ENCODE data around the gene BCAR3.
A peak's percentile ranks its signal among the peaks of the same experiment; 100 is the strongest.

Gene BCAR3

GRCh38 chr1:93690921-93691789 is 9.5 kb upstream of the BCAR3 start:
- peak; percentile 85 to 86 for DNase-seq
- no peak overlapping the region for H3K27ac ChIP-seq (ENCODE audit: low read depth, low read length)
- H3K36me3 ChIP-seq (ENCODE audit: control insufficient read depth in 1 of 2, insufficient read depth in 2 of 2, low read length in 2 of 2), result no peaks in the 10 kb centered on the region
- no peak overlapping the region for H4K12ac ChIP-seq (ENCODE audit: low read depth, low read length)
- H3K9me3 ChIP-seq (ENCODE audit: insufficient read depth, low read depth, low read length), result no peaks in the 10 kb centered on the region
- no peak overlapping the region for H2AK5ac ChIP-seq (ENCODE audit: low read length)
- H3K27me3 ChIP-seq (ENCODE audit: insufficient read depth, low read length), result no peaks in the 10 kb centered on the region
- H3K4me1 ChIP-seq (ENCODE audit: control insufficient read depth in 1 of 2, insufficient read depth in 2 of 2, low read length in 2 of 2), result peaks cover 5 to 6% of the 10 kb centered on the region in 2 experiments
- no peak overlapping the region for H4K91ac ChIP-seq (ENCODE audit: low read depth, low read length)
- H3K9ac ChIP-seq (ENCODE audit: low read length), result no peak overlapping the region
- no peaks in the 10 kb centered on the region for H3K79me1 ChIP-seq (ENCODE audit: low read length)
- no peak overlapping the region for H2BK120ac ChIP-seq (ENCODE audit: insufficient read depth, low read length, poor library complexity)
- no peak overlapping the region for H3K23ac ChIP-seq (ENCODE audit: low read length)
- H2BK5ac ChIP-seq (ENCODE audit: low read depth, low read length, poor library complexity), result no peak overlapping the region
- WGBS (ENCODE audit: extremely low coverage, insufficient coverage, insufficient read length), result no CpG with 5 or more reads among the region's 4 CpGs
- H3K14ac ChIP-seq (ENCODE audit: low read length), result no peak overlapping the region
- no peak overlapping the region for H3K4me2 ChIP-seq (ENCODE audit: low read length)
- H4K8ac ChIP-seq (ENCODE audit: low read depth, low read length), result no peak overlapping the region
- no peaks in the 10 kb centered on the region for H3K79me2 ChIP-seq (ENCODE audit: control insufficient read depth, insufficient read depth, low read length, poor library complexity)
- H3K4me3 ChIP-seq (ENCODE audit: low read depth, low read length), result no peak overlapping the region
- H3K4ac ChIP-seq (ENCODE audit: low read depth, low read length), result no peak overlapping the region
- H2BK12ac ChIP-seq (ENCODE audit: low read length), result no peak overlapping the region
- H2AFZ ChIP-seq (ENCODE audit: insufficient read depth, low read length, poor library complexity), result no peak overlapping the region
- no peak overlapping the region for H3K18ac ChIP-seq (ENCODE audit: low read length)

DNA sequence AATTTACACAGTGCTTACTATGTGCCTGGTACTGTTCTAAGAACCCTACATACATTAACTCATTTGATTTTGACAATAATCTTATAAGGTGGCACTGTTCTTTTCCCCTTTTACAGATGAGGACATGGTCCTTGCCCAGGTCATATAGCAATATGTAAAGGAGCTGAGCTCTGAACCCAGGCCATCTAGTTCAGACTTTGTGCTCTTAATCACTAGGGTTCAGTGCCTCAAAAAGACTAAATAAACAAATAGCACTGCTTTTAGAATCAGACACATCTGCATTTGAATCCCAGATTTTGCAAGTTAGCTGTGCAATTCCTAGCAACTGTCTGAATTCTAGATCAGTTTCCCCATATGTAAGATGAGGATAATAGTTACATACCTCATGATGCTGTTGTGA is 8.7 kb upstream of the BCAR3 start:
- H3K18ac ChIP-seq (ENCODE audit: low read length), result no peak overlapping the region
- peaks cover 2 to 5% of the 10 kb centered on the region in 2 experiments for H3K4me1 ChIP-seq (ENCODE audit: control insufficient read depth in 1 of 2, insufficient read depth in 2 of 2, low read length in 2 of 2)
- no peak overlapping the region for H2BK120ac ChIP-seq (ENCODE audit: insufficient read depth, low read length, poor library complexity)
- no peak overlapping the region for H3K4me3 ChIP-seq (ENCODE audit: low read depth, low read length)
- H3K23ac ChIP-seq (ENCODE audit: low read length), result no peak overlapping the region
- H4K8ac ChIP-seq (ENCODE audit: low read depth, low read length), result no peak overlapping the region
- H3K9me3 ChIP-seq (ENCODE audit: insufficient read depth, low read depth, low read length), result no peaks in the 10 kb centered on the region
- H2AFZ ChIP-seq (ENCODE audit: insufficient read depth, low read length, poor library complexity), result no peak overlapping the region
- no peak overlapping the region for H3K4ac ChIP-seq (ENCODE audit: low read depth, low read length)
- no peaks in the 10 kb centered on the region for H3K27me3 ChIP-seq (ENCODE audit: insufficient read depth, low read length)
- no peak overlapping the region for H2BK12ac ChIP-seq (ENCODE audit: low read length)
- no peak overlapping the region for H3K14ac ChIP-seq (ENCODE audit: low read length)
- no peaks in the 10 kb centered on the region for H3K36me3 ChIP-seq (ENCODE audit: control insufficient read depth in 1 of 2, insufficient read depth in 2 of 2, low read length in 2 of 2)
- H4K12ac ChIP-seq (ENCODE audit: low read depth, low read length), result no peak overlapping the region
- H4K91ac ChIP-seq (ENCODE audit: low read depth, low read length), result no peak overlapping the region
- H3K4me2 ChIP-seq (ENCODE audit: low read length), result no peak overlapping the region
- no peak overlapping the region for H3K9ac ChIP-seq (ENCODE audit: low read length)
- H3K79me2 ChIP-seq (ENCODE audit: control insufficient read depth, insufficient read depth, low read length, poor library complexity), result no peaks in the 10 kb centered on the region
- no peak overlapping the region for H2AK5ac ChIP-seq (ENCODE audit: low read length)
- H3K27ac ChIP-seq (ENCODE audit: low read depth, low read length), result no peak overlapping the region
- DNase-seq, result no peak
- H2BK5ac ChIP-seq (ENCODE audit: low read depth, low read length, poor library complexity), result no peak overlapping the region
- H3K79me1 ChIP-seq (ENCODE audit: low read length), result no peaks in the 10 kb centered on the region

DNA sequence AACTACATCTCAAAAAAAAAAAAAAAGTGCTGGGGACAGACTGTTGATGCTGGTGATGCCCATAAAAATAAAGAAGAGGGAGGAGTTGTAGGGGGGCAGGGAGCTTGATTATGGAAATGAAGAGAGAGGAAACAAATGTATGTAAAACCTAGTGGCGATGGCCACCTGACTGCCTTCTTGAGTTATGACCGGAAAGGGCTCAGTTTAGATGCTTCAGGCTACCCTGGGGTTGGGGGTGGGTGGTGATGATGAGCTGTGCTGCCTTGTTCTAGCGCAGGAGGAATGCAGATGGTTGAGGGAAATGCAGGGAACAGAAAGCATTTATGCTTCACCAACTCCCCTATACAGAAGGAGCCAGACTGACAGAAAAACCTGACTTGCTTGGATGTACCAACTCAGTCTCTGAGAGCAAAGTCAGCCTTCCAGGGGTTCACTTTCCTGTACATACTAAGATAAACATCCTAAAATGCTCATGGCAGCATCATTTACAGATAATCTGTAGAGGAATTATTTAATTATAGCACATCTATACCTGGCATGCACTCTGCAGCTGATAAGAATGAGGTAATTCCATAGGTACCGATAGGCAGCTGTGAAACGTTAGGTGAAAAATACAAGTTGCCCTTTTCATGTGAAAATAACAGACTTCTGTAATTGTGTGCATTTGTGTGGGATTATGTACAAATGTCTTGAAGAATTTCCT is 8.0 kb upstream of the BCAR3 start:
- no peaks in the 10 kb centered on the region for H3K79me1 ChIP-seq (ENCODE audit: low read length)
- H4K12ac ChIP-seq (ENCODE audit: low read depth, low read length), result no peak overlapping the region
- no peak overlapping the region for H3K4ac ChIP-seq (ENCODE audit: low read depth, low read length)
- H3K18ac ChIP-seq (ENCODE audit: low read length), result no peak overlapping the region
- no peaks in the 10 kb centered on the region for H3K79me2 ChIP-seq (ENCODE audit: control insufficient read depth, insufficient read depth, low read length, poor library complexity)
- H3K9me3 ChIP-seq (ENCODE audit: insufficient read depth, low read depth, low read length), result no peaks in the 10 kb centered on the region
- no peak overlapping the region for H2BK5ac ChIP-seq (ENCODE audit: low read depth, low read length, poor library complexity)
- H2AK5ac ChIP-seq (ENCODE audit: low read length), result no peak overlapping the region
- no peak overlapping the region for H4K8ac ChIP-seq (ENCODE audit: low read depth, low read length)
- no peak overlapping the region for H2BK12ac ChIP-seq (ENCODE audit: low read length)
- no peak overlapping the region for H3K14ac ChIP-seq (ENCODE audit: low read length)
- peaks cover 2% of the 10 kb centered on the region in 2 experiments for H3K4me1 ChIP-seq (ENCODE audit: control insufficient read depth in 1 of 2, insufficient read depth in 2 of 2, low read length in 2 of 2)
- H4K91ac ChIP-seq (ENCODE audit: low read depth, low read length), result no peak overlapping the region
- no peaks in the 10 kb centered on the region for H3K36me3 ChIP-seq (ENCODE audit: control insufficient read depth in 1 of 2, insufficient read depth in 2 of 2, low read length in 2 of 2)
- H2BK120ac ChIP-seq (ENCODE audit: insufficient read depth, low read length, poor library complexity), result no peak overlapping the region
- H3K9ac ChIP-seq (ENCODE audit: low read length), result no peak overlapping the region
- WGBS (ENCODE audit: extremely low coverage, insufficient coverage, insufficient read length), result no CpG with 5 or more reads among the region's 5 CpGs
- H2AFZ ChIP-seq (ENCODE audit: insufficient read depth, low read length, poor library complexity), result no peak overlapping the region
- H3K27me3 ChIP-seq (ENCODE audit: insufficient read depth, low read length), result no peaks in the 10 kb centered on the region
- H3K27ac ChIP-seq (ENCODE audit: low read depth, low read length), result no peak overlapping the region
- no peak overlapping the region for H3K23ac ChIP-seq (ENCODE audit: low read length)
- no peak overlapping the region for H3K4me2 ChIP-seq (ENCODE audit: low read length)
- peak in 1 of 2 donors; percentile 62 for DNase-seq
- H3K4me3 ChIP-seq (ENCODE audit: low read depth, low read length), result no peak overlapping the region

DNA sequence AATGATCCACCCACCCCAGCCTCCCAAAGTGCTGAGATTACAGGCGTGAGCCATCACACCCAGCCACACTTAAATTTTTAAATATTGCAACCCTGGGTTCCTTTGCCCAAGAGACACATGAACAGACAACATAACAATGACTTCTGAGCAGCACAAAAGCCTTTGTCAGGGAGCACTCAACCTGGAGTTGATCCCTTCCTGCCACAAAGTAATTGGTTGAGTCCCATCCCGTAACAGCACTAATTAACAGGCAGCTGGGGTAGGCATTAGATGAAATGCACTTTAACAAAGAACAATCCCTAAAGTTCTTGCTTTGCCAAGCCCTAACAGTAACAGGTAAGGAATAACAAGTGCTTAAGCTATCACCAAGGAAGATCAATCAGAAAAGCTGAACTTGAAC is 5.9 kb upstream of the BCAR3 start:
- Histone ChIP-seq H3K36me3 (ENCODE audit: control insufficient read depth in 1 of 2, insufficient read depth in 2 of 2, low read length in 2 of 2) (no peaks in the 10 kb centered on the region), H4K12ac (ENCODE audit: low read depth, low read length) (no peak overlapping the region), H2AFZ (ENCODE audit: insufficient read depth, low read length, poor library complexity) (no peak overlapping the region), H3K14ac (ENCODE audit: low read length) (no peak overlapping the region), H3K9me3 (ENCODE audit: insufficient read depth, low read depth, low read length) (no peaks in the 10 kb centered on the region), H4K91ac (ENCODE audit: low read depth, low read length) (no peak overlapping the region), H3K4me3 (ENCODE audit: low read depth, low read length) (no peak overlapping the region), H3K79me2 (ENCODE audit: control insufficient read depth, insufficient read depth, low read length, poor library complexity) (no peaks in the 10 kb centered on the region), H3K9ac (ENCODE audit: low read length) (no peak overlapping the region), H3K27me3 (ENCODE audit: insufficient read depth, low read length) (no peaks in the 10 kb centered on the region), H2BK5ac (ENCODE audit: low read depth, low read length, poor library complexity) (no peak overlapping the region), H3K4me2 (ENCODE audit: low read length) (no peak overlapping the region), H3K27ac (ENCODE audit: low read depth, low read length) (no peak overlapping the region), H3K4me1 (ENCODE audit: control insufficient read depth in 1 of 2, insufficient read depth in 2 of 2, low read length in 2 of 2) (peaks cover 2% of the 10 kb centered on the region in 2 experiments), H4K8ac (ENCODE audit: low read depth, low read length) (no peak overlapping the region), H3K79me1 (ENCODE audit: low read length) (no peaks in the 10 kb centered on the region), H3K23ac (ENCODE audit: low read length) (no peak overlapping the region), H2BK12ac (ENCODE audit: low read length) (no peak overlapping the region), H3K4ac (ENCODE audit: low read depth, low read length) (no peak overlapping the region), H2AK5ac (ENCODE audit: low read length) (no peak overlapping the region), H3K18ac (ENCODE audit: low read length) (no peak overlapping the region), H2BK120ac (ENCODE audit: insufficient read depth, low read length, poor library complexity) (no peak overlapping the region)
- DNase-seq, result no peak
- WGBS (ENCODE audit: extremely low coverage, insufficient coverage, insufficient read length), result no CpG with 5 or more reads among the region's 2 CpGs
